ENCODE measurements around the gene CNKSR3. TPM values are rescaled to one million over a fixed set of nuclear protein-coding genes. Genes with fewer than 3 reads are reported as not detected.

Gene CNKSR3
- polyA plus RNA-seq, 1 donor from 2014 or later, result 3.0 TPM

- TF ChIP-seq EZH2 (IDR thresholded peaks at IDR 0.05; ENCODE audit: borderline replicate concordance, insufficient read depth, low read length, poor library complexity, severe bottlenecking) (no peak), EP300 (conservative IDR thresholded peaks at IDR 0.05; ENCODE audit: poor library complexity, severe bottlenecking) (no peak), TAF1 (IDR thresholded peaks at IDR 0.05; ENCODE audit: low read depth) (no peak)
Observed at GRCh38 chr6:154373971-154374370, 136.5 kb downstream of the CNKSR3 start (continued).

DNA sequence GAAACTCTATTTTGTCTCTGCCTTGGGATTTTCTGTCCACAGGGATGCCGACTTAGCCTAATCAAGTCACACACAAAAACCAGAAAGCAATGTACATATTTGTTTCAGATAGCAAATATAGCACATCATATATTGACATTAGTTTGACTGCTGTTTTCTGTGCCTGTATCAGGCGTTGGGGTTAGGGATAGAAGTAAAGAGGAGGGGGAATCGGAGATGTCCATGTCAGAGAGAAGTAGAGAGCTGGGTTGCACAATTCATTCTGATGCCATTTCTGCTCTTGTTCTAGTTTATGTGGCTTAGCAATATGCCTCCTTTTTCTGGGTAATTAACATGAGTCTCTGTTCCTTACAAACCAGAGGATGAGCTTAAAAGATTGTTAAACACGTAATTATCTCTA is 139.2 kb downstream of the CNKSR3 start:
- no peak overlapping the region for H3K4me2 ChIP-seq (ENCODE audit: low read length)
- no peaks in the 10 kb centered on the region for H3F3A ChIP-seq (ENCODE audit: insufficient read depth, low read length, poor library complexity, severe bottlenecking)
- no peaks in the 10 kb centered on the region for H3K9me3 ChIP-seq (ENCODE audit: low read length)
- no peak overlapping the region for H3K9ac ChIP-seq (ENCODE audit: low read length)
- no peak overlapping the region for H3K27ac ChIP-seq (ENCODE audit: low read length)
- H4K20me1 ChIP-seq (ENCODE audit: insufficient read depth), result no peaks in the 10 kb centered on the region
- no peaks in the 10 kb centered on the region for H3K27me3 ChIP-seq (ENCODE audit: insufficient read depth, low read depth, low read length)
- no peak overlapping the region for H2AFZ ChIP-seq (ENCODE audit: low read depth, low read length)
- no peaks in the 10 kb centered on the region for H3K36me3 ChIP-seq (ENCODE audit: insufficient read depth, low read length)
- no peak overlapping the region for H3K4me3 ChIP-seq (ENCODE audit: low read length)
- no peaks in the 10 kb centered on the region for H3K79me2 ChIP-seq (replicated peaks; ENCODE audit: insufficient read depth, low read length)
- H3K9me2 ChIP-seq (ENCODE audit: insufficient read depth, low read length), result no peaks in the 10 kb centered on the region
- TF ChIP-seq TAF1 (IDR thresholded peaks at IDR 0.05; ENCODE audit: low read depth), result no peak
- TF ChIP-seq CTCF (IDR thresholded peaks at IDR 0.05; ENCODE audit: poor library complexity, severe bottlenecking), result no peak
- no peak for TF ChIP-seq EZH2 (IDR thresholded peaks at IDR 0.05; ENCODE audit: borderline replicate concordance, insufficient read depth, low read length, poor library complexity, severe bottlenecking)
- TF ChIP-seq, protein P1, sequence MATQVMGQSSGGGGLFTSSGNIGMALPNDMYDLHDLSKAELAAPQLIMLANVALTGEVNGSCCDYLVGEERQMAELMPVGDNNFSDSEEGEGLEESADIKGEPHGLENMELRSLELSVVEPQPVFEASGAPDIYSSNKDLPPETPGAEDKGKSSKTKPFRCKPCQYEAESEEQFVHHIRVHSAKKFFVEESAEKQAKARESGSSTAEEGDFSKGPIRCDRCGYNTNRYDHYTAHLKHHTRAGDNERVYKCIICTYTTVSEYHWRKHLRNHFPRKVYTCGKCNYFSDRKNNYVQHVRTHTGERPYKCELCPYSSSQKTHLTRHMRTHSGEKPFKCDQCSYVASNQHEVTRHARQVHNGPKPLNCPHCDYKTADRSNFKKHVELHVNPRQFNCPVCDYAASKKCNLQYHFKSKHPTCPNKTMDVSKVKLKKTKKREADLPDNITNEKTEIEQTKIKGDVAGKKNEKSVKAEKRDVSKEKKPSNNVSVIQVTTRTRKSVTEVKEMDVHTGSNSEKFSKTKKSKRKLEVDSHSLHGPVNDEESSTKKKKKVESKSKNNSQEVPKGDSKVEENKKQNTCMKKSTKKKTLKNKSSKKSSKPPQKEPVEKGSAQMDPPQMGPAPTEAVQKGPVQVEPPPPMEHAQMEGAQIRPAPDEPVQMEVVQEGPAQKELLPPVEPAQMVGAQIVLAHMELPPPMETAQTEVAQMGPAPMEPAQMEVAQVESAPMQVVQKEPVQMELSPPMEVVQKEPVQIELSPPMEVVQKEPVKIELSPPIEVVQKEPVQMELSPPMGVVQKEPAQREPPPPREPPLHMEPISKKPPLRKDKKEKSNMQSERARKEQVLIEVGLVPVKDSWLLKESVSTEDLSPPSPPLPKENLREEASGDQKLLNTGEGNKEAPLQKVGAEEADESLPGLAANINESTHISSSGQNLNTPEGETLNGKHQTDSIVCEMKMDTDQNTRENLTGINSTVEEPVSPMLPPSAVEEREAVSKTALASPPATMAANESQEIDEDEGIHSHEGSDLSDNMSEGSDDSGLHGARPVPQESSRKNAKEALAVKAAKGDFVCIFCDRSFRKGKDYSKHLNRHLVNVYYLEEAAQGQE (IDR thresholded peaks at IDR 0.05; ENCODE audit: borderline replicate concordance), result no peak
- TF ChIP-seq POLR2AphosphoS5 (IDR thresholded peaks at IDR 0.05), result no peak
- TF ChIP-seq RAD21 (conservative IDR thresholded peaks at IDR 0.05), result no peak
- TF ChIP-seq EP300 (conservative IDR thresholded peaks at IDR 0.05; ENCODE audit: poor library complexity, severe bottlenecking), result no peak
- no peak for TF ChIP-seq MXI1 (conservative IDR thresholded peaks at IDR 0.05; ENCODE audit: poor library complexity, severe bottlenecking)
- no peak for TF ChIP-seq SMC3 (conservative IDR thresholded peaks at IDR 0.05; ENCODE audit: poor library complexity)

GRCh38 chr6:154370545-154370944 is 139.9 kb downstream of the CNKSR3 start:
- no peaks in the 10 kb centered on the region for H3K9me2 ChIP-seq (ENCODE audit: insufficient read depth, low read length)
- H3K4me3 ChIP-seq (ENCODE audit: low read length), result no peak overlapping the region
- no peak overlapping the region for H2AFZ ChIP-seq (ENCODE audit: low read depth, low read length)
- H3K36me3 ChIP-seq (ENCODE audit: insufficient read depth, low read length), result no peaks in the 10 kb centered on the region
- H3K9ac ChIP-seq (ENCODE audit: low read length), result no peak overlapping the region
- TF ChIP-seq RAD21 (conservative IDR thresholded peaks at IDR 0.05) (peak; percentile 73), EZH2 (IDR thresholded peaks at IDR 0.05; ENCODE audit: borderline replicate concordance, insufficient read depth, low read length, poor library complexity, severe bottlenecking) (no peak), TAF1 (IDR thresholded peaks at IDR 0.05; ENCODE audit: low read depth) (no peak), CTCF (IDR thresholded peaks at IDR 0.05; ENCODE audit: poor library complexity, severe bottlenecking) (peak; percentile 75), SMC3 (conservative IDR thresholded peaks at IDR 0.05; ENCODE audit: poor library complexity) (peak; percentile 75), POLR2AphosphoS5 (IDR thresholded peaks at IDR 0.05) (no peak), MXI1 (conservative IDR thresholded peaks at IDR 0.05; ENCODE audit: poor library complexity, severe bottlenecking) (no peak), EP300 (conservative IDR thresholded peaks at IDR 0.05; ENCODE audit: poor library complexity, severe bottlenecking) (no peak)
- TF ChIP-seq, protein P1 (IDR thresholded peaks at IDR 0.05; ENCODE audit: borderline replicate concordance), result no peak
- H3K27me3 ChIP-seq (ENCODE audit: insufficient read depth, low read depth, low read length), result no peaks in the 10 kb centered on the region
- no peak overlapping the region for H3K4me2 ChIP-seq (ENCODE audit: low read length)
- no peaks in the 10 kb centered on the region for H3F3A ChIP-seq (ENCODE audit: insufficient read depth, low read length, poor library complexity, severe bottlenecking)
- H3K79me2 ChIP-seq (replicated peaks; ENCODE audit: insufficient read depth, low read length), result no peaks in the 10 kb centered on the region
- H3K9me3 ChIP-seq (ENCODE audit: low read length), result no peaks in the 10 kb centered on the region
- no peaks in the 10 kb centered on the region for H4K20me1 ChIP-seq (ENCODE audit: insufficient read depth)
- H3K27ac ChIP-seq (ENCODE audit: low read length), result no peak overlapping the region

All from neural cell (in vitro differentiated cells).